Sigmoid colon (tissue), 7 donors: Measurements from ENCODE around the gene FUT1. TPM values are rescaled to one million over a fixed set of nuclear protein-coding genes. Genes with fewer than 3 reads are reported as not detected.

Experiments used
- DNase-seq: peaks from one replicate; pipeline ENCODE4 v3.0.0-alpha.2; 2019
- H3K27ac ChIP-seq, 4 donors: fragments of 200-600 bp; sonication (generic); one replicate each; pipeline ENCODE4 v1.5.1; 2016 to 2019; ENCODE audit warnings: mild to moderate bottlenecking in 1 of 4
- H3K27me3 ChIP-seq, 3 donors: fragments of 200-600 bp; sonication (generic); one replicate each; pipeline ENCODE4 v1.5.1; 2019; ENCODE audit warnings: mild to moderate bottlenecking in 1 of 3
- H3K36me3 ChIP-seq, 4 donors: fragments of 200-600 bp; sonication (generic); one replicate each; pipeline ENCODE4 v1.5.1; 2016 to 2019
- H3K4me1 ChIP-seq, 4 donors: fragments of 200-600 bp; sonication (generic); one replicate each; pipeline ENCODE4 v1.5.1; 2017 to 2019
- H3K4me3 ChIP-seq, 4 donors: fragments of 200-600 bp; sonication (generic); one replicate each; pipeline ENCODE4 v1.5.1; 2017 to 2019; ENCODE audit warnings: mild to moderate bottlenecking in 2 of 4, moderate library complexity in 1 of 4
- H3K9me3 ChIP-seq, 4 donors: fragments of 200-600 bp in 3 of 4; sonication (generic) in 3 of 4; one replicate each; pipeline versions ENCODE4 v1.5.1 to v1.6.1; 2013 to 2019
- CTCF ChIP-seq, 4 experiments: fragments of 450-650 bp in 3 of 4; fragments of 200-600 bp in 1 of 4; IDR thresholded peaks; one replicate each; pipeline ENCODE4 v1.5.1; 2016 to 2019; ENCODE audit warnings: antibody characterized with exemption in 4 of 4, mild to moderate bottlenecking in 3 of 4, moderate library complexity in 2 of 4
- EP300 ChIP-seq, 4 donors: sonication (generic); formaldehyde crosslinking; IDR thresholded peaks; one replicate each; pipeline ENCODE4 v1.6.1; 2017; ENCODE audit warnings: antibody characterized with exemption in 4 of 4
- POLR2A ChIP-seq, 2 donors: fragments of 450-650 bp; IDR thresholded peaks; one replicate each; pipeline ENCODE4 v1.6.1; 2016; ENCODE audit warnings: antibody characterized with exemption in 2 of 2, mild to moderate bottlenecking in 2 of 2, moderate library complexity in 2 of 2
- POLR2AphosphoS5 ChIP-seq, 4 donors: sonication (generic); formaldehyde crosslinking; IDR thresholded peaks; one replicate each; pipeline ENCODE4 v1.6.1; 2017; ENCODE audit warnings: antibody characterized with exemption in 4 of 4
- WGBS, 2 donors: extraction: QIAGEN DNeasy Blood & Tissue Kit; methylation state at CpG; one replicate each; pipeline ENCODE4 v1.1.7; 2013; 5-methylcytosine and 5-hydroxymethylcytosine counted together
- intact Hi-C: fragments of 100-400 bp; cut with DNase I; formaldehyde crosslinking; loops from one replicate; pipeline ENCODE4 v1.15.1; 2023
- polyA plus RNA-seq, 3 donors: library from polyadenylated mRNA; stranded (reverse); fragments of 200-250 nt; gene quantifications; one replicate each; pipeline ENCODE4 v1.2.3, GENCODE V29; 2013
- small RNA-seq, 3 donors: library from RNA; depleted of rRNA; stranded (forward); fragments of <200 nt; gene quantifications; one replicate each; pipeline ENCODE3, GENCODE V24; 2016
- total RNA-seq, 4 donors: library from RNA; depleted of rRNA; stranded (reverse); fragments of >200 nt; gene quantifications; one replicate each; pipeline ENCODE4 v1.1.0, GENCODE V29; 2016
- donor health status: healthy with polysubstance abuse.
- donor health status: Bipolar disorder and iron deficiency.
- donor health status: healthy.

FUT1 gene
- total and polyA plus RNA-seq, 7 donors = under 0.01 to 0.80 (median 0.49) TPM; not detected in 2

DNA sequence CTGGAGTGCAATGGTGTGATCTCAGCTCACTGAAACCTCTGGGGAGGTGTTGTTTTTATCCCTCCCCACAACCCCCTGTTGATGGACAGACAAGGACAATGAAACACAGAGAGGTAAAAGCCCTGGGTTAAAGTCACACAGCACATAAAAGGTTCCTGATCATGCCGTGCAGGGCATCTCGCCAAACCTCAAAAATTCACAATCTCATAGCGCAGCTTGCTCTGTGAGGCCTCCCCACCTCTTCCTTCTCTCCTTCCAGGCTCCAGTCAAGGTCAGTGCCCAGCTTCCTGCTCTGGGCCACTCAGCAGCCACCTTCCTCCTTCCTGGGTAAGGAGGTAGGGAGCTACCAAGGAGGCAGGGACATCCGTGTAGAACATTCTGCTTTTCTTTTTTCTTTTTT is 54.4 kb downstream of the FUT1 start:
- intact Hi-C loops = no loop called here
- Histone ChIP-seq H3K36me3 (peaks cover 0 to 5% (median 0%) of the 10 kb centered on the region in 4 donors), H3K27me3 (peaks cover 3 to 25% (median 10%) of the 10 kb centered on the region in 3 donors), H3K4me1 (peaks cover 0 to 10% (median 2%) of the 10 kb centered on the region in 4 donors), H3K9me3 (no peaks in the 10 kb centered on the region), H3K4me3 (no peak overlapping the region), H3K27ac (no peak overlapping the region)
- 9 to 34% methylated on average over 4 of the region's 4 CpGs for WGBS, 2 donors
- no peak for DNase-seq
- TF ChIP-seq CTCF (IDR thresholded peaks at IDR 0.05) (no peak), POLR2AphosphoS5 (IDR thresholded peaks at IDR 0.05) (no peak), POLR2A (IDR thresholded peaks at IDR 0.05) (no peak), EP300 (IDR thresholded peaks at IDR 0.05) (no peak)

Small RNA genes lying within 50 kb of the gene (small RNA-seq; reads per million reads assigned to genes)
- 0 reads per million in 3 donors for gene RNU6-317P

Other genes starting within 250 kb of the FUT1 start
- 1 to 10 TPM in 1 of 4 donors, under 1 TPM in 1, not detected in 2; 0.14 to 1.1 TPM for gene LMTK3, start 240.8 kb downstream of the FUT1 start, total RNA-seq
- 1 to 10 TPM in 1 of 3 donors, under 1 TPM in 1, not detected in 1; 0.23 to 1.7 TPM for gene LMTK3, start 240.8 kb downstream of the FUT1 start, polyA plus RNA-seq
- gene SULT2B1, start 200.5 kb downstream of the FUT1 start, total RNA-seq = under 1 TPM in 1 of 4 donors, not detected in 3; 0.82 TPM
- gene SULT2B1, start 200.5 kb downstream of the FUT1 start, polyA plus RNA-seq = 1 to 10 TPM; 1.2 to 2.8 (median 2.4) TPM
- not detected for gene SPACA4, start 145.9 kb downstream of the FUT1 start, total RNA-seq
- gene SPACA4, start 145.9 kb downstream of the FUT1 start, polyA plus RNA-seq = under 1 TPM in 1 of 3 donors, not detected in 2; 0.34 TPM
- not detected for gene FAM83E, start 137.6 kb downstream of the FUT1 start, total RNA-seq
- gene FAM83E, start 137.6 kb downstream of the FUT1 start, polyA plus RNA-seq = 100 to 1,000 TPM; 109 to 168 (median 125) TPM
- 1,000 to 10,000 TPM; 2,699 to 3,791 (median 2,810) TPM for gene RPL18, start 133.5 kb downstream of the FUT1 start, total RNA-seq
- gene RPL18, start 133.5 kb downstream of the FUT1 start, polyA plus RNA-seq = 1,000 to 10,000 TPM; 2,118 to 3,330 (median 2,641) TPM
- 10 to 100 TPM in 3 of 4 donors, 1 to 10 TPM in 1; 10.0 to 16.9 (median 12.8) TPM for gene SPHK2, start 133.1 kb downstream of the FUT1 start, total RNA-seq
- 10 to 100 TPM; 18.0 to 45.6 (median 33.5) TPM for gene SPHK2, start 133.1 kb downstream of the FUT1 start, polyA plus RNA-seq
- gene DBP, start 115.3 kb downstream of the FUT1 start, total RNA-seq = 10 to 100 TPM; 10.5 to 14.1 (median 11.9) TPM
- gene DBP, start 115.3 kb downstream of the FUT1 start, polyA plus RNA-seq = 10 to 100 TPM in 1 of 3 donors, 1 to 10 TPM in 2; 6.2 to 10.2 (median 9.8) TPM
- 10 to 100 TPM in 3 of 4 donors, 1 to 10 TPM in 1; 10.0 to 29.6 (median 14.7) TPM for gene CA11, start 106.5 kb downstream of the FUT1 start, total RNA-seq
- gene CA11, start 106.5 kb downstream of the FUT1 start, polyA plus RNA-seq = 10 to 100 TPM in 2 of 3 donors, 1 to 10 TPM in 1; 2.1 to 13.2 (median 11.6) TPM
- gene NTN5, start 79.6 kb downstream of the FUT1 start, total RNA-seq = 1 to 10 TPM in 1 of 4 donors, under 1 TPM in 1, not detected in 2; 0.49 to 1.2 TPM
- under 1 TPM in 1 of 3 donors, not detected in 2; 0.32 TPM for gene NTN5, start 79.6 kb downstream of the FUT1 start, polyA plus RNA-seq
- not detected for gene FUT2, start 56.7 kb downstream of the FUT1 start, total RNA-seq
- 10 to 100 TPM; 37.2 to 62.7 (median 59.4) TPM for gene FUT2, start 56.7 kb downstream of the FUT1 start, polyA plus RNA-seq
- 1 to 10 TPM in 1 of 4 donors, under 1 TPM in 3; 0.82 to 1.8 (median 0.89) TPM for gene MAMSTR, start 32.9 kb downstream of the FUT1 start, total RNA-seq
- gene MAMSTR, start 32.9 kb downstream of the FUT1 start, polyA plus RNA-seq = 1 to 10 TPM in 1 of 3 donors, under 1 TPM in 1, not detected in 1; 0.69 to 1.0 TPM
- 10 to 100 TPM in 2 of 4 donors, 1 to 10 TPM in 2; 4.9 to 11.4 (median 10.5) TPM for gene RASIP1, start 12.0 kb downstream of the FUT1 start, total RNA-seq
- 1 to 10 TPM in 2 of 3 donors, under 1 TPM in 1; 0.69 to 6.0 (median 5.0) TPM for gene RASIP1, start 12.0 kb downstream of the FUT1 start, polyA plus RNA-seq
- gene IZUMO1, start 5.7 kb downstream of the FUT1 start, total RNA-seq = not detected
- 1 to 10 TPM in 1 of 3 donors, under 1 TPM in 1, not detected in 1; 0.15 to 1.8 TPM for gene IZUMO1, start 5.7 kb downstream of the FUT1 start, polyA plus RNA-seq
- gene FGF21, start 2.9 kb upstream of the FUT1 start, total RNA-seq = not detected
- not detected for gene FGF21, start 2.9 kb upstream of the FUT1 start, polyA plus RNA-seq
- 10 to 100 TPM; 29.8 to 46.7 (median 32.9) TPM for gene BCAT2, start 58.4 kb upstream of the FUT1 start, total RNA-seq
- 10 to 100 TPM; 52.7 to 61.0 (median 54.1) TPM for gene BCAT2, start 58.4 kb upstream of the FUT1 start, polyA plus RNA-seq
- gene HSD17B14, start 83.8 kb upstream of the FUT1 start, total RNA-seq = 10 to 100 TPM; 14.1 to 20.1 (median 18.3) TPM
- gene HSD17B14, start 83.8 kb upstream of the FUT1 start, polyA plus RNA-seq = 10 to 100 TPM in 1 of 3 donors, 1 to 10 TPM in 2; 4.3 to 21.0 (median 4.9) TPM
- 10 to 100 TPM; 13.8 to 44.7 (median 19.5) TPM for gene PLEKHA4, start 116.0 kb upstream of the FUT1 start, total RNA-seq
- gene PLEKHA4, start 116.0 kb upstream of the FUT1 start, polyA plus RNA-seq = 10 to 100 TPM; 18.0 to 28.2 (median 21.2) TPM
- 10 to 100 TPM; 22.1 to 69.8 (median 31.2) TPM for gene PPP1R15A, start 119.8 kb upstream of the FUT1 start, total RNA-seq
- 10 to 100 TPM; 43.2 to 60.8 (median 55.9) TPM for gene PPP1R15A, start 119.8 kb upstream of the FUT1 start, polyA plus RNA-seq
- gene TULP2, start 146.1 kb upstream of the FUT1 start, total RNA-seq = 1 to 10 TPM in 1 of 4 donors, under 1 TPM in 1, not detected in 2; 0.99 to 1.1 TPM
- gene TULP2, start 146.1 kb upstream of the FUT1 start, polyA plus RNA-seq = under 1 TPM in 1 of 3 donors, not detected in 2; 0.22 TPM
- gene NUCB1, start 147.7 kb upstream of the FUT1 start, total RNA-seq = 100 to 1,000 TPM; 153 to 275 (median 176) TPM
- 100 to 1,000 TPM in 1 of 3 donors, 10 to 100 TPM in 2; 43.0 to 303 (median 66.7) TPM for gene NUCB1, start 147.7 kb upstream of the FUT1 start, polyA plus RNA-seq
- not detected for gene DHDH, start 181.1 kb upstream of the FUT1 start, total RNA-seq
- under 1 TPM in 1 of 3 donors, not detected in 2; 0.16 TPM for gene DHDH, start 181.1 kb upstream of the FUT1 start, polyA plus RNA-seq
- 10 to 100 TPM; 17.9 to 61.5 (median 30.9) TPM for gene BAX, start 202.2 kb upstream of the FUT1 start, total RNA-seq
- 100 to 1,000 TPM; 130 to 216 (median 198) TPM for gene BAX, start 202.2 kb upstream of the FUT1 start, polyA plus RNA-seq
- 1,000 to 10,000 TPM; 2,871 to 3,975 (median 3,459) TPM for gene FTL, start 212.7 kb upstream of the FUT1 start, total RNA-seq
- 1,000 to 10,000 TPM; 2,999 to 9,923 (median 8,398) TPM for gene FTL, start 212.7 kb upstream of the FUT1 start, polyA plus RNA-seq
- 10 to 100 TPM; 11.7 to 19.4 (median 17.8) TPM for gene GYS1, start 240.7 kb upstream of the FUT1 start, total RNA-seq
- 10 to 100 TPM; 14.4 to 32.7 (median 14.8) TPM for gene GYS1, start 240.7 kb upstream of the FUT1 start, polyA plus RNA-seq
- gene RUVBL2, start 241.2 kb upstream of the FUT1 start, total RNA-seq = 10 to 100 TPM; 49.3 to 82.3 (median 64.0) TPM
- gene RUVBL2, start 241.2 kb upstream of the FUT1 start, polyA plus RNA-seq = 10 to 100 TPM; 36.6 to 98.8 (median 55.9) TPM